Choroid plexus epithelial cell (primary cell): Measurements from ENCODE around the gene ZSWIM6.

ENCODE experiments used
- DNase-seq: peaks from one replicate; pipeline ENCODE4 v3.0.0-alpha.2; 2010; ENCODE audit warnings: low read depth
- H3K4me3 ChIP-seq: 2 replicates; pipeline ENCODE4 v1.5.1; 2011; ENCODE audit warnings: low read depth, mild to moderate bottlenecking, control low read depth, low read length, moderate library complexity
- TF ChIP-seq, protein P1 (sequence below): conservative IDR thresholded peaks from 2 replicates; pipeline ENCODE4 v1.5.1; 2011; ENCODE audit warnings: low read depth, mild to moderate bottlenecking, control low read depth, inconsistent platforms, low read length, moderate library complexity

The ZSWIM6 gene

DNA sequence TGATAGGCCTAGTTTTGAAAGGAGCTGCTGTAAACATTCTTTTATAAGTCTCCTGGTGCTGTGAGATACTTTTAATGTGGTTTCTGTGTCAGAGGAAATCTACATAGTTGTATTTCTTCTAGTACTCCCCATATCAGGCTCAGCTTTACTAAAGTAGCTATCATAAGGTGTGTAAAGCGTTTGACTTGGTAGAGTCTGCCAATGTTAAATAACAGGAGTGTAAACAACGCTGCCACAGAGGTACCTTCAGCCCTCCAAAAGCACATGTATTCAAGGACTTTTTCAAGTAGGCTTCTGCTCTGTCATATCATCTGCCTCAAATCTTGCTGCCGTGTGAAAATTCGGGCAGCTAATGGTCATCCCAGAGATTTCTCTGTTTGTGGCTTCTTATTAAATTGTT lies 142.7 kb downstream of the ZSWIM6 start:
- TF ChIP-seq, protein P1, sequence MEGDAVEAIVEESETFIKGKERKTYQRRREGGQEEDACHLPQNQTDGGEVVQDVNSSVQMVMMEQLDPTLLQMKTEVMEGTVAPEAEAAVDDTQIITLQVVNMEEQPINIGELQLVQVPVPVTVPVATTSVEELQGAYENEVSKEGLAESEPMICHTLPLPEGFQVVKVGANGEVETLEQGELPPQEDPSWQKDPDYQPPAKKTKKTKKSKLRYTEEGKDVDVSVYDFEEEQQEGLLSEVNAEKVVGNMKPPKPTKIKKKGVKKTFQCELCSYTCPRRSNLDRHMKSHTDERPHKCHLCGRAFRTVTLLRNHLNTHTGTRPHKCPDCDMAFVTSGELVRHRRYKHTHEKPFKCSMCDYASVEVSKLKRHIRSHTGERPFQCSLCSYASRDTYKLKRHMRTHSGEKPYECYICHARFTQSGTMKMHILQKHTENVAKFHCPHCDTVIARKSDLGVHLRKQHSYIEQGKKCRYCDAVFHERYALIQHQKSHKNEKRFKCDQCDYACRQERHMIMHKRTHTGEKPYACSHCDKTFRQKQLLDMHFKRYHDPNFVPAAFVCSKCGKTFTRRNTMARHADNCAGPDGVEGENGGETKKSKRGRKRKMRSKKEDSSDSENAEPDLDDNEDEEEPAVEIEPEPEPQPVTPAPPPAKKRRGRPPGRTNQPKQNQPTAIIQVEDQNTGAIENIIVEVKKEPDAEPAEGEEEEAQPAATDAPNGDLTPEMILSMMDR, result no peak
- no peak overlapping the region for H3K4me3 ChIP-seq
- DNase-seq, result no peak

DNA sequence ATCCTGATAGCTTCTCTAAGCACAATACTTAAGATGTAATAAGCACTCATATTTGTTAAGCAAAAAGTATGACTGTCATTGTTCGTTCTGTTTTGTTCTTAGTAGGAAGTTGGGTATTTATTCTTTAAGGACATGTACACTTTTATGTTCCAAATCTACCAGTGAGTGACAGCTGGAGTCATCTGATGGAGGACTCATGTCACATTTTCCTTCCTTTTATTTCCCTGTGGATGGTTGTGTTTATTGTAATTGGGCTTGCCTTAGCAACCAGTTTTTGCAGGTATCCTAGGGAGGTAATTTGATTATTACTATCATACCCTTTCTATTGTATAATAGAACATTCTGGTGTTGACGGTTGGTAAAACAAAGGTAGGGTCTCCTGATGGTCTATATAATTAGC lies 145.7 kb downstream of the ZSWIM6 start:
- no peak overlapping the region for H3K4me3 ChIP-seq
- TF ChIP-seq, protein P1, result no peak
- DNase-seq, result no peak

DNA sequence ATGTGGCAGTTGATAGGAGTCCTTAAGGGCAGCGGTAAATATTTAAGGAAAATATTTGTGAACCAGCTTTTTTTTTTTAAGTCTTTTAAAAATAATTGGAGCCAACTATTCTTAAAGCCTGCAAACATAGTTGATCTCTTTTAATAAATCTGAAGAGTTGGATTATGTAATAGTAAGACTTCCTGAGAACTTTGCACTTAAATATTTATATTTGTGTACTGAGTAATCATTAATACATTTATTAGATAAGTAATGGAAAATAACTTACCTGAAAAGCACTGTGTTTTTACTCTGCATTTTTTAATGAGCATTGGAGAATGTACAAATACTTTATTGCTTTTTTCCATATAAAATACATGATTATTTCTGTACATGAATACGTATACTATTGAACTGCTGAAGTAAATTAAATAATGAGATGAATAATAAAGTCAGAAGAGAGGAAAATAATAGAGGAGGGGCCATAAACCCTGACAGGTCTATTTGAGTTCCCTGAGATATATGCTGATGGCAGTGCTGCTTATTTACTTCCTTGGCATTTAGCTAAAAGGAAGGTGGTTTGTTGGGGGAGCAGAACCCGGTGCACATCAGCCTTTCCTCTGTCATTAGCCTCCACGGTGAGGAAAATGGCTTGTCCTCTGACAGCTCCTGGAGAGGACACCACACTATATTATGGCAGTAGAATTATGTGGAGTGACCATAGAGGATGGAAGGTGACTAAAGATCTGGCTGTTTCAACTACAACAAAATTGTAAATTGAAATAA lies 148.0 kb downstream of the ZSWIM6 start:
- DNase-seq, result no peak
- TF ChIP-seq, protein P1, result no peak
- no peak overlapping the region for H3K4me3 ChIP-seq

DNA sequence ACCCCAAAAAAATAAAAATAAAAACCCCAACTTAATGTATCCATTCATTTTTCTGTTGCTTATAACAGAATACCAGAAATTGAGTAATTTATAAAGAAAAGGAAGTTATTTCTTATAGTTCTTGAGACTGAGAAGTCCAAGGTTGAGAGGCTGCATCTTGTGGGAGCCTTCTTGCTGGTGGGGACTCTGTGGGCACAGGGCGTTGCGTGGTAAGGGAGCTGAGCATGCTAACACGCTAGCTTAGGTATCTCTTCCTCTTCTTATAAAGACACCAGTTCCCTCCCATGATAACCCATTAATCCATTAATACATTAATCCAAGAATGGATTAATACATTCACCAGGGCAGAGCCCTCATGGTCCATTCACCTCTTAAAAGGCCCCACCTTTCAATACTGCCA lies 150.9 kb downstream of the ZSWIM6 start:
- no peak overlapping the region for H3K4me3 ChIP-seq
- TF ChIP-seq, protein P1, result no peak
- no peak for DNase-seq

DNA sequence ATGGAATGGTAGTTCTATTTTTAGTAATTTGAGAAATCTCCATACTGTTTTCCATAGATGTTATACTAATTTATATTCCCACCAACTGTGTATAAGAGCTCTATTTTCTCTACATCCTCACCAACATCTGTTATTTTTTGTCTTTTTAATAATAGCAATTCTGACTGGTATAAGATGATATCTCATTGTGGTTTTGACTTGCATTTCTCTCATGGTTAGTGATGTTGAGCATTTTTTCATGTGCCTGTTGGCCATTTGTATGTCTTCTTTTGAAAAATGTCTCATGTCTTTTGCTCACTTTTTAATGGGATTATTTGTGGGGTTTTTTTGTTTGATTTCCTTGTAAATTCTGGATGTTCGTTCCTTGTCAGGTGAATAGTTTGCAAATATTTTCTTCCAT lies 154.4 kb downstream of the ZSWIM6 start:
- DNase-seq, result no peak
- TF ChIP-seq, protein P1, result no peak

DNA sequence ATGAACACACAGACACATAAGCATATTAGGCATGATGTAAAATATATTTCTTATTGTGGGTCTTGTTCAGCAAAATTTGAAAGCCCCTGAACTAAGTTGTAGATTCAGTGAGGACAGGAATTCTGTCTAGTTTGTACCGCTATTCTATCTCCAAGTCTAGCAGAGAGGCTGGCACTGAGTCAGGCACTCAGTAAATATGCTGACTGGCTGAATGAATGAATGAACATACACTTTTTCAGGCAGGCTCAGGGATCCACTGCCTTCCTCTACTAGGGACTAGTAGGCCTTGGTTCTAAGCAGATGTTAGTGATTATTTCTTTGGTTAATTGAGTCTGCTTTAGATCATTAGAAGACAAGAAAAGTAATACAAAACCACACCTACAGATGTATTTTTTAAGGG lies 157.5 kb downstream of the ZSWIM6 start:
- TF ChIP-seq, protein P1, result no peak
- no peak overlapping the region for H3K4me3 ChIP-seq
- no peak for DNase-seq

More for the DNA sequence above, 154.4 kb downstream of the ZSWIM6 start:
- H3K4me3 ChIP-seq, result no peak overlapping the region

DNA sequence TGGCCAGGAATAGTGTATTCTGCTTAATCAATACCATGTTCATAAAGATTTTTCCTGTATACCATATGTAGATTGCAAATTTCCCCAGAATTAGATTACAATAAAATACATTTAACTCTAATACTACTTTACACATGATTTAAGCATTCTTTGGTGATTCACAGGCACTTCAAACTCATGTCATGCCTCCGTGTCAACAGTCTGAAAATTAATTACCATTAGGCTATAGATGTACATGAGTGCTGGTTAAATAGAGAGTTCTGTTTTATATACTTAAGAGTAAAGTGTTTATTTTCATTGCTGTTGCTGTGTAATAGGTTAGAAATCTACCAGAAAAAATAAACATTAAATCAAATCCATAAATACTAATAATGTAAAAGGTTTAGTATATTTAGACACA lies 159.8 kb downstream of the ZSWIM6 start:
- TF ChIP-seq, protein P1, result no peak
- H3K4me3 ChIP-seq, result no peak overlapping the region
- DNase-seq, result no peak
